GM20000 (cell line): ENCODE data around the gene GFOD2.

ENCODE experiments used
- DNase-seq: peaks from one replicate; pipeline ENCODE4 v3.0.0; 2012; ENCODE audit warnings: low spot score
- CTCF ChIP-seq: IDR thresholded peaks from 2 replicates; pipeline ENCODE4 v1.5.1; 2012; ENCODE audit warnings: mild to moderate bottlenecking, control low read depth; ENCODE audit errors: extremely low read depth, missing control alignments

Gene GFOD2

DNA sequence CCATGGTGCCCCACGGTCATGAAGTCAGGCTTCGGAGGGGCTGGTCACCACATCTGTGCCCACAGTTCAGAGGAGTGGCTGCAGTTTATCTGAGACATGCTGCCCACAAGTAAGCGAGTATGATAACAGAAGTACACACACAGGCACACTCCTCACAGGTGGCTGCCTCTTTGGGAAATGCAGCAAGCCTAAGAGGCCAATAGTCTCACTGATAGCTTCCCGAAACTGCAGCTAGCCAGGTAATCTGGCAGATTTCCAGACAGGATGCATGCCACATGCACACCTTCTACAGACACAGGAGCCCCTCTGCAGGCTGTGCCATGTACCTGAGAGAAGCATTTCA is 12.6 kb upstream of the GFOD2 start:
- TF ChIP-seq CTCF = no peak
- DNase-seq = no peak

GRCh38 chr16:67731071-67731752 is 12.1 kb upstream of the GFOD2 start:
- no peak for DNase-seq
- no peak for TF ChIP-seq CTCF

- no peak for DNase-seq
- TF ChIP-seq CTCF = no peak
These were observed 11.2 kb upstream of the GFOD2 start for GRCh38 chr16:67730326-67730725.

DNA sequence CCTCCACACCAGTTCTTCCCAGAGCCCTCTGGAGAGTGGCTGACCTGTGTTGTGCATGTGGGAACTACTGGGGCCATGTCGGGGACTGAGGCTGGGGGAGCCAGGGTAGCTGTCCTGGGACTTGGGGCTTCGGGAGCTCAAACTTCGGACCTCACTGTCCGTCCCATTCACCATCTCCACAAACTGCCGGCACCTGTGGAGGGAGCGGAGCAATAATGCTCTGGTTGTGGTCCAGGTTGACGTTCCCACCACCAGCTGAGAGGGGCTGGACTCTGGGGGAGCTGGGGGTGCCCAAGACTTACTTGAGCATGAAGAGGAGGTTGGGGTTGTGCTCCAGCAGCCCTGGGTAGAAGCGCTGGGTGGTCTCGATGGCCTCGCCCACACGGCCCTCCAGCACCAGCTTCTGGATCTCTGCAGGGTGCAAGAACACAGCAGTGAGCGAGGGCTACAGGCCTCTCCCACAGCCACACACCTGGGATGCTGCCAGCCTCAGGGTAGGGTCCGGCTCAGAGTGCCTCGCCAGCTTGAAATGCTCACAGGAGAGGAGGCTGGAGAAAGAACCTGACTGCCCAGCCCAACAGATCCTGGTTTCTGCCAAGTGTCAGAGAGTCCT is 10.6 kb upstream of the GFOD2 start:
- no peak for DNase-seq
- TF ChIP-seq CTCF = no peak

DNA sequence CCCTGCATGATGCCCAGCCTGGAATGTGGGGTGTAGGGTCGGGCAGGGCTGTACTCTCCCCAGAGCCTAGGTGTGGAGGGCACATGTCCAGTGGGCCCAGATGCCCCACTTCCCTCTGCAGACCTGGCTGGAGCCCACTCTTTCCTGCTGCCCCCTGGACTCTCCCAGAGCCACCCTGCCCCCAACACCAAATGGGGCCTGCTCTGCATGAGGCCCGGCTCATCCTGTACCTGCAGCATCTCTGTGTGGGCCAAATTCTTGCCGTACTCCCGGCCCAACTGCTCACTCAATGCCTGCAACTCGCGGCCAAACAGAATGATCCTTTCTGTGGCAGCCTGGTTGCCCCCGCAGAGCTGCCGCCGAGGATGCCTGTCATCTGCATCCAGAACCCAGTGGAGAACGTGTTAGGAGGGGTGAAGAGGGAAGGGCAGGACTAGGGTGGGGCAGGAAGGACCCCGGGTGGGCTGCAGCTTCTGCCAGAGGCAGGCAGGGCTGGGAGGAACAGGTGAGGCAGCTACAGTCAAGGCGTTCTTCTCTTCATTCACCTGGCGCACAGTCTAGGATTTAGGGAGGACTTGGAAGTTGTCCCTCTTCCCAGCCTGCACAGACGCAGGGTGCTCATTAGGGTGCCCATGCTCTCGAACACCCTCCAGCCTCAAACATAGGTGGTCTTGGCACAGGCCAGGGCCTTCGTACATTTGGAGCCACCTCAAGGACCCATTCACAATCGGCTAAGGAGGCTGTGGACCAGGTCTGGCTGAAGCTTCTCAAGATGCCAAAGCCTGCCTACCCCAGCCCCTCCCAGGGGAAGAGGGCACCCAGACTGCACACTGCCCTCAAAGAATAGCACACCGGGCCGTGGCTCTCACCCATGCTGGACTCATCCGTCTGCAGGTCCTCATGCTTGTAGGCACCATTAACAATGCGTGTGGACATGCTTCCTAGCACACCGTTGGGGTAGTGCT is 8.7 kb upstream of the GFOD2 start:
- DNase-seq = no peak
- no peak for TF ChIP-seq CTCF

DNA sequence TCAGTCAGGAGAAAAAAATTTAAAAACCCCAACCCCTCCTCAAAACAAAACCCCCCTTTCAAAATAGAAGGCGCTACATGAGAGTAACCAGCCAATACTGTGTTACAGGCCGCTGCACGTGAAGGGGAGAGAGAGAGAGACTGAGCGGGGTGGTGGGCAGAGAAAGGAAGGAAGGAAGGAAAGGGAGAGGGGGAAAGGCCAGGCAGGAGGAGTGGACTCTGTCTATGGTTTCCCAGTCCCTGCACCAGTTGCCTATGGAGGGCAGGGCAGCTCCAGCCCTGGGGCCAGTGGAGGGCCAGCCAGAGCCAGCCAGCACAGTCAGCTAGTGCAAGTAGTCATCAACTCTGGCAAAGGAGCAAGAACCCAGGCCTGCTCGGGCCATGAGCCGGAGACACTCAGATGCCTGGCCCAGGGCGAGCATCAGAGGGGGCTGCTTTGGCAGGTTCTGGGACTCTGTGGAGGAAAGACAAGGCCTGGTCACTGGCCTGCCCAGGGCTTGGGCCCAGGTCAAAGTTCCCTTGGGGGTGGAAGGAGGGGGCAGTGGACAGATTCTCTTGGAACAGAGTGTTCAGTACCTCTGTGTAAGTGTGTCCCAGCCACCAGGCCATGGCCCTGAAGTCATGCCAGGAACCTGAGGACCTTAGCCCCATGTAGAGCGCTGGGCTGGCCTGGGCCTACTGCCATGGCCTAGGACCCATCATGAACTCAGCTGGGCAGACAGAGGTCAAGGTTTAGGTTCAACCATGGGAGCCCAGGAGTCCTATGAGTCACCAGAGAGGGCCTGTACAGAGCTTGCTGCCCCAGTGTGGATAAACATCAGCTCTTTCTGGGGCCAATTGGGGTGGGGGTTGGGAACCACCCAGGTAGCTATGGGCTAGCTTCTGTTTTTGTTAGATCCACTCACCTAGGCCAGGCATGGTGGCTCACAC is 7.3 kb upstream of the GFOD2 start:
- no peak for TF ChIP-seq CTCF
- DNase-seq = no peak
